HG03342 (cell line): ENCODE measurements around the gene GJA4.

Experiments used
- ATAC-seq: cut with Tn5 transposase; IDR thresholded peaks from one replicate; pipeline ENCODE4 v1.9.1; 2021; ENCODE audit warnings: mild to moderate bottlenecking, moderate library complexity; ENCODE audit not compliant: unreplicated experiment

GJA4 gene

GRCh38 chr1:34829250-34829649 is 36.5 kb downstream of the GJA4 start:
- ATAC-seq = no peak

GRCh38 chr1:34831721-34832246 is 39.0 kb downstream of the GJA4 start:
- no peak for ATAC-seq

DNA sequence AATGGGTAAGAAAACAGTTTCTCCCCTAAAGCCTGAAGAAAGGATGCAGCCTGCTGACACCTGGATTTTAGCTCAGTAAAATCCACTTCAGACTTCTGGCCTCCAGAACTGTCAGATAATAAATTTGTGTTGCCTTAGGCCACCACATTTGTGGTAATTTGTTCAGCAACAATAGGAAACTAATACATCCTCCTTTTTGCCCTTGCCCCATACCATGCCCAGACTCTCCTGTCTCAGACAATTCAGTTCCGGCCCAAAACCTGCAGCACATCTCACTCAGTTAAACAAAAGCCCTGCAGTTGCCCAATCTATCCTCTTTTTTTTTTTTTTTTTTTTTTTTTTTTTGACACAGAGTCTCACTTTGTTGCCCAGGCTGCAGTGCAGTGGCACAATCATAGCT is 40.9 kb downstream of the GJA4 start:
- ATAC-seq = no peak

DNA sequence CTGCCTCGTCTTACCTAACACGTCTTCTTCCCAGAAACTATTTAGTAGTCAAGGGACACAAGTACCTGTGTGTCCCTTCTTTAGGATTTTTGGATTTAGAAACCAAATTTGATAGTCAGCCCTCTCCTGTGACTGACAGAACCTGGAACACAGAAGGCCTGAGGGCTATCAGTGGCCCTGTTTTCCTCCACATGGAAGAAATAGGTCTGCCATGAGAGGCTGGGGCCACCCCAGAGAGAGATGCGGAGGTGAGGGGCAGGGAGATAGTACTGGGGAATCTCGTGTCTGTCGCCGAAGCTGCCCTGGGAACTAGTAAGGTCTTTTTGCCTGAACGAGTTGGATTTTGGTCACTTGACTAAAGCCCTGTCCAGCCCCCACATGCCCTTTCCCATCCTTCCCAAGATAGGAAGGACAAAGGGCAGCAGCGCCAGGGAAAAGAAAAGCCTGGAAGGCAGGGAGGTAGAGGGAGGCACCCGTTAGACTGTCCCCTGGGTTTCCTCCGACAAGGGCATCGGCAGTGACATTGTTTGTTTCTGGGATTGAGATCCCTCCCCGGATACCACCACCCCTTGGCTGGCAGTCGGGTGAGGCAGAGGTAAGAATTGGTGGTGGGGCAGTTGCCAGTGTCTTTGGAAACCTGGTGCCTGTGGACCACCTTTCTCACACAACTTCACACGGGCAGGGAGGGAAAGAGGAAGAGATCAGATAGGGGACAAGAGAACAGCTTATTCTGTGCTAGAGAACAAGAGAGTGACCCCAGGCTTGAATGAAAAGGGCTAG is 46.9 kb downstream of the GJA4 start:
- no peak for ATAC-seq

DNA sequence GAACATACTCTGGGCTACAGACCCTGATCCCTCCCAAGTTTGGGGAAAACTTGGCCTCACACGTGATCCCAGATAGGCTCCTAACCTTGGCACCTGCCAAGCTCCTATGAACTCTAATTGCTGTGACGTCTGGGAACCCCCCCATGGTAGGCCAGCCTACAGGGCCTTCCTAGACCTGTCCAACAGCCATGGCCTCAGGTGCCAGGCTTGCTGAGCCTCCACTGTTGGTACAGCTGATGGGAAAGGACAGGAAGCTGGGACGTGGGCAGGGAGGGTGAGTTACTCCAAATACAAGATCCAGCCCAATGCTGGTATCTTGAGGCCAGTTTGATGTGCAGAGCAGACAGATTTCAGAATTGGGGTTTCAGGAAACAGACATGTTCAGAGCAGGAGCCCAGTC is 47.6 kb downstream of the GJA4 start:
- ATAC-seq = no peak

- no peak for ATAC-seq
Observed at GRCh38 chr1:34842073-34842472, 49.3 kb downstream of the GJA4 start.

DNA sequence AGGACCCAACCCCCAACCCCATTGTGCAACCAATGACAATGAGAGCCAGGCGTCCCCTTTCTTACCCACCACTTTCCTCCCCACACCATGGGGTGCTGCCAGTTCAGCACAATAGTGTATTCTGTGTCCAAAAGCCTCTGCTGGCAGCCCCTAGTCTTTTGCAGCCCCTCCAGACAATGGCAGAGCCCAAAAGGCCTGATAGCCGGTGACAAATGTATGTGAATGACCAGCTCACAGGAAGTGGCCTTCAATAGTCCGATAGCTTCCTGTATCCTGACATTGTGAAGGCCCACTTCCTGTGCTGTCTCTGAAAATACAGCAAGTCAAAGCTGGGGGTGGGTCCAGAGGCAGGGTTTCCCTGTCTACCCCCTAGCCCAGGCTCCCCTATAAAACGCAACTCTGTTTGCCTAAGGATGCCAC is 50.2 kb downstream of the GJA4 start:
- ATAC-seq = no peak

GRCh38 chr1:34843392-34844251 is 50.8 kb downstream of the GJA4 start:
- ATAC-seq = no peak

DNA sequence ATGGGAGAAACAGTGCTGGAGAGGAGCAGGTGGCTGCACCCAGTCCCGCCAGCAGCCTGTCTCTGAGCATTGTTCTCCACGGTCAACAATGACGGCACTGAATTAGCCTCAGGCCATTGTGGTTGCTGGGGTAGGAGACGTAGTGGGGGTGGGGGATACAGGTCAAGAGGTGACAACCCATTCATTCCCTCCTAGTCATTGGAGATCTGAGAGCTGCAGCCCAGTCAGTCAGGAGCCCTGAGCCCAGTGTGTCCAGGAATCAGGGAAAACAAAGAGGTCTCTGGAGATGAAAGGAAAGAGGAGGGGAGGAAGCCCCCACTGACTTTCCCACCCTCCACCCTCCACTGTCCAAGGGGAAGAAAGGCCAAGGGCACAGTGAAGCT is 51.4 kb downstream of the GJA4 start:
- no peak for ATAC-seq
